GM10847 (cell line): ENCODE data around the gene DAPP1.
A peak's percentile ranks its signal among the peaks of the same experiment; 100 is the strongest.

ENCODE experiments used
- POLR2A ChIP-seq: IDR thresholded peaks from 2 replicates; pipeline ENCODE4 v1.6.1; 2011; ENCODE audit not compliant: insufficient read length; ENCODE audit errors: extremely low read depth

The DAPP1 gene

GRCh38 chr4:99816545-99817308, at the start of gene DAPP1:
DAPP1 (plus strand) TSS chr4:99816827; CDS start chr4:99816914, 87 bp downstream.
- TF ChIP-seq POLR2A = peak; percentile 91

GRCh38 chr4:99783940-99784339, 32.7 kb upstream of the DAPP1 start:
- no peak for TF ChIP-seq POLR2A

GRCh38 chr4:99784842-99785241, 31.8 kb upstream of the DAPP1 start:
- TF ChIP-seq POLR2A = no peak

GRCh38 chr4:99790796-99791617, 25.6 kb upstream of the DAPP1 start:
- no peak for TF ChIP-seq POLR2A

- TF ChIP-seq POLR2A = no peak
Measured at GRCh38 chr4:99800332-99801004, 16.2 kb upstream of the DAPP1 start.

GRCh38 chr4:99801005-99801699, 15.5 kb upstream of the DAPP1 start:
- no peak for TF ChIP-seq POLR2A

- no peak for TF ChIP-seq POLR2A
Measured at GRCh38 chr4:99803566-99804101, 13.0 kb upstream of the DAPP1 start.

GRCh38 chr4:99806545-99806944, 10.1 kb upstream of the DAPP1 start:
- TF ChIP-seq POLR2A = no peak

- TF ChIP-seq POLR2A = no peak
Measured at GRCh38 chr4:99807666-99808065, 9.0 kb upstream of the DAPP1 start.

GRCh38 chr4:99808260-99808857, 8.3 kb upstream of the DAPP1 start:
- no peak for TF ChIP-seq POLR2A

GRCh38 chr4:99809326-99809725, 7.3 kb upstream of the DAPP1 start:
- TF ChIP-seq POLR2A = no peak

GRCh38 chr4:99810536-99810935, 6.1 kb upstream of the DAPP1 start:
- TF ChIP-seq POLR2A = no peak

GRCh38 chr4:99811117-99811516, 5.5 kb upstream of the DAPP1 start:
- TF ChIP-seq POLR2A = no peak

- no peak for TF ChIP-seq POLR2A
Measured at GRCh38 chr4:99811850-99812249, 4.8 kb upstream of the DAPP1 start.
